Loucy (cell line): Measurements from ENCODE around the gene PLCH1.

Experiments
- CTCF ChIP-seq: fragments of 200-600 bp; sonication (generic); conservative IDR thresholded peaks from 2 replicates; pipeline ENCODE4 v1.5.1; 2014; ENCODE audit warnings: mild to moderate bottlenecking, antibody characterized with exemption, low read length
- EZH2phosphoT487 ChIP-seq: fragments of 200-600 bp; IDR thresholded peaks from 2 replicates; pipeline ENCODE4 v1.6.1; 2018; ENCODE audit warnings: antibody characterized with exemption, mild to moderate bottlenecking, moderate library complexity, borderline replicate concordance

- TF ChIP-seq CTCF (no peak), EZH2phosphoT487 (no peak)
Measured at GRCh38 chr3:155741101-155741500, 3.8 kb downstream of the PLCH1 start.
